Measurements from ENCODE around the gene ICAM5. TPM values are rescaled to one million over a fixed set of nuclear protein-coding genes. Genes with fewer than 3 reads are reported as not detected.

ICAM5 gene
- total RNA-seq, 1 experiment from 2014 or later: 0.66 TPM

GRCh38 chr19:10288662-10289166 lies 1.0 kb upstream of the ICAM5 start:
- peak; percentile 69 for DNase-seq (ENCODE audit: low read depth, low spot score)
- in situ Hi-C loops (cut with HindIII; ENCODE audit: low pct_unique_long_range_greater_than_20kb, low sequenced_read_pairs): no loop called here

- in situ Hi-C loops (cut with HindIII; ENCODE audit: low pct_unique_long_range_greater_than_20kb, low sequenced_read_pairs): no loop called here
- peak; percentile 44 for DNase-seq (ENCODE audit: low read depth, low spot score)
Measured at GRCh38 chr19:10289167-10289835, 451 bp upstream of the ICAM5 start.

- DNase-seq (ENCODE audit: low read depth, low spot score): no peak
- in situ Hi-C loops (cut with HindIII; ENCODE audit: low pct_unique_long_range_greater_than_20kb, low sequenced_read_pairs): no loop called here
Measured at GRCh38 chr19:10290357-10290875, 664 bp downstream of the ICAM5 start.

GRCh38 chr19:10290876-10291553 lies 1.3 kb downstream of the ICAM5 start:
- in situ Hi-C loops (cut with HindIII; ENCODE audit: low pct_unique_long_range_greater_than_20kb, low sequenced_read_pairs): no loop called here
- peak; percentile 55 for DNase-seq (ENCODE audit: low read depth, low spot score)

- in situ Hi-C loops (cut with HindIII; ENCODE audit: low pct_unique_long_range_greater_than_20kb, low sequenced_read_pairs): no loop called here
- DNase-seq (ENCODE audit: low read depth, low spot score): no peak
Measured at GRCh38 chr19:10291554-10292205, 1.9 kb downstream of the ICAM5 start.

GRCh38 chr19:10292206-10292788 lies 2.5 kb downstream of the ICAM5 start:
- in situ Hi-C loops (cut with HindIII; ENCODE audit: low pct_unique_long_range_greater_than_20kb, low sequenced_read_pairs): no loop called here
- DNase-seq (ENCODE audit: low read depth, low spot score): peak; percentile 74

- no peak for DNase-seq (ENCODE audit: low read depth, low spot score)
- in situ Hi-C loops (cut with HindIII; ENCODE audit: low pct_unique_long_range_greater_than_20kb, low sequenced_read_pairs): no loop called here
Measured at GRCh38 chr19:10292789-10293636, 3.3 kb downstream of the ICAM5 start.

- no peak for DNase-seq (ENCODE audit: low read depth, low spot score)
- in situ Hi-C loops (cut with HindIII; ENCODE audit: low pct_unique_long_range_greater_than_20kb, low sequenced_read_pairs): no loop called here
Measured at GRCh38 chr19:10293637-10294367, 4.0 kb downstream of the ICAM5 start.

GRCh38 chr19:10294368-10294697 lies 4.6 kb downstream of the ICAM5 start:
- in situ Hi-C loops (cut with HindIII; ENCODE audit: low pct_unique_long_range_greater_than_20kb, low sequenced_read_pairs): no loop called here
- DNase-seq (ENCODE audit: low read depth, low spot score): no peak

- in situ Hi-C loops (cut with HindIII; ENCODE audit: low pct_unique_long_range_greater_than_20kb, low sequenced_read_pairs): no loop called here
- no peak for DNase-seq (ENCODE audit: low read depth, low spot score)
Measured at GRCh38 chr19:10295305-10295846, 5.6 kb downstream of the ICAM5 start.

GRCh38 chr19:10295847-10296591 lies 6.3 kb downstream of the ICAM5 start:
- no peak for DNase-seq (ENCODE audit: low read depth, low spot score)
- in situ Hi-C loops (cut with HindIII; ENCODE audit: low pct_unique_long_range_greater_than_20kb, low sequenced_read_pairs): no loop called here

GRCh38 chr19:10299545-10300458 lies 10.1 kb downstream of the ICAM5 start:
- in situ Hi-C loops (cut with HindIII; ENCODE audit: low pct_unique_long_range_greater_than_20kb, low sequenced_read_pairs): no loop called here
- DNase-seq (ENCODE audit: low read depth, low spot score): no peak

- no peak for DNase-seq (ENCODE audit: low read depth, low spot score)
- in situ Hi-C loops (cut with HindIII; ENCODE audit: low pct_unique_long_range_greater_than_20kb, low sequenced_read_pairs): no loop called here
Measured at GRCh38 chr19:10305139-10305806, 15.5 kb downstream of the ICAM5 start.

- in situ Hi-C loops (cut with HindIII; ENCODE audit: low pct_unique_long_range_greater_than_20kb, low sequenced_read_pairs): no loop called here
- no peak for DNase-seq (ENCODE audit: low read depth, low spot score)
Measured at GRCh38 chr19:10306327-10306726, 16.6 kb downstream of the ICAM5 start.

- no peak for DNase-seq (ENCODE audit: low read depth, low spot score)
- in situ Hi-C loops (cut with HindIII; ENCODE audit: low pct_unique_long_range_greater_than_20kb, low sequenced_read_pairs): no loop called here
Measured at GRCh38 chr19:10309423-10309822, 19.7 kb downstream of the ICAM5 start, which contains the start of gene ZGLP1. ZGLP1 (minus strand) TSS chr19:10309815.

Measured in SK-MEL-5 (cell line).